ENCODE data around the gene ATP8B4.

GRCh38 chr15:49843725-49844124, 275.3 kb downstream of the ATP8B4 start:
- no peak for TF ChIP-seq CTCF (IDR thresholded peaks at IDR 0.05)
- no peak for TF ChIP-seq POLR2A (IDR thresholded peaks at IDR 0.05)

Data from right lobe of liver (tissue), 4 donors.